HG03045 (cell line): Measurements from ENCODE around the gene PNPLA7.
A peak's percentile ranks its signal among the peaks of the same experiment; 100 is the strongest.

Source experiments
- ATAC-seq: cut with Tn5 transposase; IDR thresholded peaks from one replicate; pipeline ENCODE4 v1.9.1; 2021; ENCODE audit warnings: mild to moderate bottlenecking, moderate library complexity; ENCODE audit not compliant: unreplicated experiment

PNPLA7 gene

DNA sequence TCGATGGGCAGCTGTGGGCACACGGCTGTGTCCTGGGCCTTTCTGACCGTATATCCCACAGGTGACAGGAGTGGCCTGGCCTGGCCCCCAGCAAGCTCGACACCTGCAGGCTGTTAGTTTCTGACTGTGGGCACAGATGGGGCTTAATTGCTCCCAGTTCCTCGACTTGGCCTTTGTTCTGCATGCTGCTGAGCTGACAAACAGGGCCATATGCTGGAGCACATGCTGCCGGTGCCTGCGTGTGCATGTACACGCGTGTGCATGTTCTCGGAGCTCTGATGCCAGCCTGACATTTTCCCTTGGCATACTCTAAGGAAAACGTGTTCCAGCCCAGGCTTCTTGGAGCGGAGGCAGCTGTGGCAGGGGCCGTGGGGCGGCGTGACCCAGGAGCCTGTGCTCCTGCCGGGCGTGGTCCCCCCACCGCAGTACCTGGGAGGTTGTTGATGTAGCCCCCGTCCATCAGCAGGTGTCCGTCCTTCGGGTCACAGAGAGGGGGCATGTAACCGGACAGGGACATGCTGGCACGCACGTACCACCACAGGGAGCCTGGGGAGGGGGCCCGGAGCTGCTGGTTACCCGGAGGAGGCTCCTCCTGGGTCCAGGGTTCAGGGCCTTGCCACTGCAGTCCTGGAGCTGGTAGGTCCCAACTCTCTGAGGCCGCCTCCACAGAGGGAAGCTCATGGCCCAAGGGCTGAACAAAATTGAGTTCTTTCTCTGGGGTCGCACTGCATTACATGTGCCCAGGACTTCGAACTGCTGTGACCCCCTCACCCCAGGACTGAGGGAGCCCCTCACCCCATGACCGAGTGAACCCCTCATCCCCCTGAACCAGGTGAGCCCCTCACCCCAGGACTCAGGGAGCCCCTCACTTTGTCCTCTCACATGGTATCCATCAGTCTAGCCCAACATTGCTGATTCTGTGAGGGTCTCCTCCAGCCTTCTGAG, 86.9 kb downstream of the PNPLA7 start:
- ATAC-seq = no peak

DNA sequence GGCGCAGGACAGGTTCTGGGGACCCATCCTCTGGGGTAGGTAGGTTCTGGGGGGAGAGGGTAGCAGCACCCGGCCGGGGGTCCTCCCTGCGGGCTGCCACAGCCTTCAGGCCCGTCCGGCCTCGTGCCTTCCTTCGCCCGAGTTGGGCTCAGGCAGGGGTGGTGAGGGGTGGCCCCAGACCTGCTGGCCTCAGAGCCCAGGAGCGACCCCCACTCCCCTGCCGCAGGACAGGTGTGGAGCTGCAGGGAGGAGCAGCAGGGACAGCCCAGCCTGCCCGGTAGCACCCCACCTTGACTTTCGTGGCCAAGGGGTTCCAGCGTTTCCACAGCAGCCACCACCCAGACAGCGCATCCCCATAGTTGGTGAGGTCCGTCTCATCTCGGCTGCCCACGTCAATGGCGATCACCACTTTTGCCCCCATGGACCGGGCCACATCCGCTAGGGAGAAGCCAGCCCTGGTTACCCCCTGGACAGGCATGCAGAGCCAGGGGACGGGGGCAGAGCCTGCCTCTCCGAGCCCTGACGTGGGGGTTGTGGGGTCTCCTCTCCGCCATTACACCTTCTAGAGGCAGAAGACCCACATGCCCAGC, 87.7 kb downstream of the PNPLA7 start:
- no peak for ATAC-seq

DNA sequence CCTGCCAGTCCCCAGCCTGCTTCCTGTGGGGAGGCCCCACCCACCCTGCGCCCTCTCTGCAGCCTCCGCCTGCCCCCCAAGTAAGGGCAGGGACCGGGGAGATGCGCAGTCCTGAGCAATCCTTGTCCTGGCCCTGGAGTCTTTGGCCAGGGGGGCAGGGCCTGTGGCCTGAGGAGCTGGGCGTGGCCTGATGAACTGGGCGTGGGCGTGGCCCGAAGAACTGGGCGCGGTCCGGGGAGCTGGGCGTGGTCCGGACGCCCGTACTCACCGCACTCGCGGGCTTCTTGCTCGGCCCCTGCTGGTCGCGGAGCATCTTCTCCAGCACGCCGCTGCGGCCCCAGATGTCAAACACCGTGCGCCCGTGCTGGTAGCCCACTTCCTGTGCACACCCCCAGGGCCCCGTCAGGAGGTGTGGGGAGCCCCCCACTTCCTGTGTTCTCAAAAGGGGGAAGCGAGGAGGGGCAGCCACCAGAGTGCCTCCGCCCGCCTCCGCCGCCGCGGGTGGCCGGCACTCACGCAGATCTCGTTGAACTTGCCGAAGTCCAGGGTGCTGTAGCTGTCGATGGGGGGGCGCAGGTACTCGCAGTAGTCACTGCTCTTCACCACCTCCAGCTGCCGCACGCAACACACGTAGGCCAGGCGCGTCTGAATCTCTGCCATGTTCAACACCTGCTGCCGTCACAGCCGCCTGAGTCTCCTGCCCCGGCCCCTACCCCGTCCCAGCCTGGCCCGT, 88.4 kb downstream of the PNPLA7 start:
- ATAC-seq = no peak

DNA sequence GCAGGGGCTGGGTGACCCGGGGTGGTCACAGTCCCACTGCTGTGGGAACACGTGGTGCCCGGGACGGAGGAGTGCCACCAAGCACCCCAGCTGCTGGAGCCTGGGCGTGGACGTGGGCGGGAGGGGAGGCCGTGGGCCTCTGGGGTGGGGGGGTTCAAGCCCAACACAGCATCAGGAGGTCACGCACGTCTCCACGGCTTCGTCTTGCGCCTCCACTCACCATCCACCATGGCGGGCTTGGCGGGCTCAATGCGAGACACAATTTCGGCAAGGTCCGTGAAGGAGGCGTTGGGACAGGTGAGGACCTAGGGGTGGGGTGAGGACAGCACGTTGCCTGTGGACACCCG, 88.9 kb downstream of the PNPLA7 start:
- ATAC-seq = no peak

DNA sequence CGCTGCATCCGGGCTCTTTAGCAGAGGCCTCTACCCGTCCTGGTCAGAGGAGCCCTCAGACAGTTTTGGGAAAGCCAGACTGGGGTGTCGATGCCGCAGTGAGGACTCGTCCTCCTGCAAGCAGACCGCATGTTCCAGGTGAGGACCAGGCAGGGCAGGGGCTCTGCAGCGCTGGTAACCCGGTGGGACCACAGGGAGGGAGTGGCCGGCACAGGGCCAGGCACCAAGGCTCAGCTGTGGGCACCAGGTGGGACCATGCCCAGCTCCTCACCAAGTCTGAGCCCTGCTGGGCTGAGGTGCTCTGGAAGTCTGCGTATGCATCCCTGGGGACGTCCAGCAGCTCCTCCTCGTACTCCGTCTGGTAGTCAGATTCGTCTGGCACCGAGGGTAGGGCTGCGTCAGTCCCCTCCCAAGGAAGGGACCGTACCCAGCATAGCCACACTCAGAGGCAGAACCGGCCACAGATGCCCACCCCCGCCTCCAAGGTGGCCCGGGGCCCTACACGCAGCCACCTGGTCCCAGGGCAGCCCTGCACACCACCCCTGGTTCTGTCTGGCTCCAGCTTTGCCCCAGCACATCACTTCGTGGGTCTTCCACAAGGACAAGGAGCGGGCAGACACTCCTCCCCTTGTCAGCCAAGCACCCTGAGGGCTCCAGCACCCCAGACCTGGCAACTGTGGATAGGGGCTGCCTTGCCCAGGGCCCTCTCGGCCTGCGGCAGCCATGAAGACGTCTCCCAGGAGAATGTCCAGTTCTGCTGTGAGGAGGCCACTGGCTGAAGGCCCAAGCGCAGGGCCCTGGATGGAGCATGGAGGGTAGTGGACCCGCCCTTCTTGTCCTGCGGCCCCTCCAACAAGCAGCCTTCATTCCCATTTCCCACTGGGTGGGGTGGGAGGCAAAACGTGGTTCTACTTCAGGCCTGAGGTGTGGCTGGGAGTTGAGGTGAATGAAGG, 89.6 kb downstream of the PNPLA7 start:
- no peak for ATAC-seq

DNA sequence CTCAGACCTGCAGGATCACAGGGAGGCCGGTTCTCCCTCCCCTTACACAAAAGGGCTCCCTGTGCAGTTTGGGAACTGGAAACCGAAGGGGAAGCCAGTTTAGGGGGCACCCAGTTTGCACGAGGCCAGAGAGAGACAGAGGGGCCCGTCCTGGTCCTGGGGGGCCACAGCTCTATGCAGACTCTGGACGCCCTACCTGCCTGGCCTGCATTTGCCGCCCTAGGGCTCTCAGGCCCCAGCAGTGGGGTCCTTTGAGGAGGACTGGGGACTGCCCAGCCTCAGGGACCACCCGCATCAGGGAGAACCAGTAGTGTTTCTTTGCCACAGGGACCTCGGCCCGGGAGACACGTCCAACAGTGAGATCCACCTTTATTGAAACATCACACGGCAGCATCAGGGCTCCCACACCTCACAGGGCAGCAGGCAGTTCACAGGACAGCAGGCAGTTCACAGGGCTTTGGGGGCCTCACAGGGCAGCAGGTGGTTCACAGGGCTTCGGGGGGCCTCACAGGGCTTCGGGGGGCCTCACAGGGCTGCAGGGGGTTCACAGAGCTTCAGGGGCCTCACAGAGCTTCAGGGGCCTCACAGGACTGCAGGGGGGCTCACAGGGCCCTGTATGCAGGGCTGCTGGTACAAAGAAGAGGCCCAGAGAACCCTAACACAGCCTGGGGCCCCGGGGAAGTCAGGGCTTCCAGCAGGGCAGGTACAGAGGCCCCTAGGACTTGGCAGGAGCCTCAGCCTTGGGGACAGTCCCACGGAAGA, 90.4 kb downstream of the PNPLA7 start:
- no peak for ATAC-seq

DNA sequence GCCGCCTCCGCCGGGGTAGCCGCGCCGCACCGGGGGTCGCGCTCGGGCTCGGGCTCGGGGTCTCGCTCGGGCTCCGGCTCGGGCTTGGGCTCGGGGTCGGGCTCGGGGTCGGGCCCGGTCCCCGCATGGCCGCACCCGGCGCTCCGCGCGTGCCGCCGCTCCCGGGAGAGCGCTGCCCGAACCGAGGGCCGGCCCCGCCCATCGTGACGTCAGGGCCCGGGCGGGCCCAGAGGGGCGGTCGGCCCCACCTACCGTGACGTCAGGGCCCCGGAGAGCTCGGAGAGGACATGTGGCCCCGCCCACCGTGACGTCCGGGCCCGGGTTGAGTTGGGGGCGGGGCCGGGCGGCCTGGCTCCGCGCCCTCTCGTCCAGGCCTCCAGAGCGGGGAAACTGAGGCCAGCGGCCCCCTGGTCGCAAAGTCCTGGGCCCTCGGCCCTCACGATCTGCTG, 91.0 kb downstream of the PNPLA7 start, which contains the start of gene NSMF:
NSMF (minus strand) TSS at position 183 of the 449 bp plus-strand sequence. CDS start 232 bp downstream, outside the sequence.
- ATAC-seq = peak; percentile 68

DNA sequence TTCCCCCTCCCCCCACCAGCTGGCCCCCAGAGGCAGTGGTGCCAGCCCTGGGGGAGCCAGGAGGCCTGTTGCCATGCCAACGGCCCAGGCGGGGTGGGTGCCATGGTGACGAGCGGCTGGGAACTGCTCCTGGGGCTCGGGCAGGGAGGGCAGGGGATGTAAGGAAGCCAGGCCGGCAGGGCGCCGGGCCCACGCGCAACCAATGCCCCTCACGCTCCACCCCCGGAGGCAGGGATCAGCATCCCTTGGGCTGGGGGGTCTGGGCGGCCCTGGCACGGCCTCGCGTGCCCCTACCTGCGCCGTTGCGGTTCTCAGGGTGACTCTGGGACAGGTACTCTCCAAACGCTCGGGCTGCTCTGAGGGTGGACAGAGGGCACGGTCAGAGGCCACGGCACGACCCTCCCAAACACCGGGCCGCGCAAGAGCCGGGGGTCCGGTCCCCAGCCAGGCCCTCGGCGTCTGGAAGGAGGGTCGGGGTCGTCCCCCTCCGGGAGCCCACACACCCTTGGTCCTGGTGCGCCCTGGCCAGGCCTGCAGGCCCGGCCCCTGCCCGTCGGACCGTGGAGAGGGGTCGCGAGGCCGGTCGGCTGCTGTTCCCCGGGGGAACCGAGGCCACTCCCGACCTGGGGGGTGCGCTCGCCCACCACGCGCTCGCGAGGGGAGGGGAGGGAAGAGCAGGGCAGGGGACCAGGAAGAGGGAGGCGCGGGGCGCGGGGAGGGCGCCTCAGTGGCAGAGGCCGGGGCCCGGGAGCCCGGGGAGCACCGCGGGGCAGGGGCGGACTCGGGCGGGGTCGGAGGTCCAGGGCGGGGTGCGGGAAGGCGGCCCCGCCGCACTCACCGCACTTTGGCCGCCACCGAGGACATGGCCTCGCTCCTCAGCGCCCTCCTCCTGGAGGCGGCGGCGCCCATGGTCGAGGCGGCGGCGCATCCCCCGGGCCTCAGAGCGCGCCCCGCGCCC, 91.7 kb downstream of the PNPLA7 start:
- no peak for ATAC-seq

DNA sequence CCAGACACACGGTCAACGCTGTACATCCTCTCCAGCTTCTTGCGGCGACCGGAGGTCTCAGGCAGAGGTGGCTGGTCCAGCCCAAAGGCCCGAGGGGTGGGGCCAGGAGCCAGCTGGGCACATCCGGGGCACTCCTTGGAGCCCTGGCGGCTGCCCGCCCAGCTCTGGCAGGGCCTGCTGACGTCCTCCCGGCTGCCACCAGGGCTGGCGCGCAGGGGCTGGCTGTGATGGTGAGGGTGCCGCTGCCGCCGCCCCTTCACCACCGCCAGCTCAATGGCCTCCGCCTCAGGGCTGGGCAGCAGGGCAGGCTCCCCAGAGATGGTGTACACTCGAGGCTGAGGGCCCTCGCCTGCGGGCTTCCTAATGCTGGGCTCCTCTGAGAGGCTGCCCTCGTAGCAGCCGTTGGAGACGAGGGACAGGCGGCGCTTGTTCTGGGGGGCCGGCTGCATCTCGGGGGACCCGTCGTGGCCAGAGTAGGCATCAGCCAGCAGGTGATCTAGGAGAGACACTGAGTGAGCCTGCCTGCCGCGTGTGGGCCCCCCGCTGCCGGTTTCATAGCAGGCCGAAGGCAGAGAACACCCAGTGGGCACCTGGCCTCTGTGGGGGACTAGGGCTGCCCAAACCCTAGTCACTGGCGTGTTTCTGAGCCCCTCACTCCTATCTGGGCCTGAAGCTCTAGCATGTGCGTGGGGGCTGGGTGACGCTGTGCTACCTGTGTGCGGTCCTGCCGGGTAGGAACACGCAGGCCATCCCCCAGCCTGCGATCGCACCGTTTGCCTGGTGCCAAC, 92.6 kb downstream of the PNPLA7 start:
- ATAC-seq = no peak

DNA sequence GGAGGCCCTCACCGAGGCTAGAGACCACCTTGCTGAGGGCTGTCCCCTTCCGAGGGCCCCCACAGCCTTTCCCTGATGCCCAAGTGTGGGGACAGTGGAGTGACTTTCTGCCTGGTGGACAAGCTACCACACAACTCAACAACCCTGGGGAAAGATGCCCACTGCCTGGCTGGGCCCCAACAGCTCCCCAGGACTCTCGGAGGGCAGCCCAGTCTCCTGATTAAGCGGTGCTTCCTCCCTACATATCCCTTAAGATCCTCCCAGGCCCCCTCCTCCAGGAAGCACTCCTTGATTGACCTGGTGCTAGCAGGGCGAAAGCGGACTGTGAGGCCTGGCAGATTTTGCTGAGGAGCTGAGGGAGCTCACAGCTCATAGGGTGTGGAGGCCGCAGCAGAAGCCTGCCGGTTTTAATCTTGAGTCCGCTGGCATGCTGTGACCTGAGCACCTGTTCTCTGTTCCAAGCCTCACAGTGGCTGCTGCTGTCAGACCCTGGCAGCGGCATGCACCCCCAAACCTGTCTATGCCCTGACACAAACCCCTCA, 93.3 kb downstream of the PNPLA7 start:
- ATAC-seq = no peak

DNA sequence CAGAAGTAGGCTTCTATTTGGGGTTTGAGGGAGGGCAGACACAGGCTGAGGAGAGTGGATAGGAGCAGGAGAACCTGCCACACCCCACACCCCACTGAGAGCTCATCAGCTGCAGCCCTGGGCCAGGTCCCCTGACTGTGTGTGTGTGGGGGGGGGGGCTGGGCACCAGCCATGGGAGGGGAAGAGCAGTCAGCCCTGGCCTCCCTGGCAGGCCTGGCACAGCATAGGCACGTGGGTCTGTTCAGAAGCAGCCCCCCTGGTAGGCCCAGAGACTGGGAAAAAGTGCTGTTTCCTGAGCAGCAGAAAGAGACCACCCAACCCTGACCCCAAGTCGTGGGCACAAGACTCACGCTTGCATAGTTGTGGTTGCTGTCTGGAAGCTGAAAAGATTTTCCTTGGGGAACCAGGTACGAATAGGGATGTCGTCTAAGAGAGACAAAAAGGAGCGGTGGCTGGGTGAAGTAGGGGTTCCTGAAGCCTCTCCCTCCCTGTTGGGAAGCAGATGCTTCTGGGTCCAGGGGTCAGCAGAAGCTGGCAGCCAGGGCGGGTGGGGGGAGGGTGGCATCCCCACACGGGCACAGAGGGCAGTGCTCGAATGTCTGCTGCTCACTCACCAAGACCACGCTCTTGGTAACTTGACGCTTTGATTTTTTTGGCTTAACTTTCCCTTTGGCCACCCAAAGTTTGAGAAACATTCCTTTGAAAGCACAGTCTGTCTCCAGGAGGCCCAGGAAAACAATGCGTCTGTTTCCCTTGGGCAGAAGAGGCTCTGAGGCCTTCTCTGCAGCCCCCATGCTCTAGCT, 93.9 kb downstream of the PNPLA7 start:
- ATAC-seq = no peak

DNA sequence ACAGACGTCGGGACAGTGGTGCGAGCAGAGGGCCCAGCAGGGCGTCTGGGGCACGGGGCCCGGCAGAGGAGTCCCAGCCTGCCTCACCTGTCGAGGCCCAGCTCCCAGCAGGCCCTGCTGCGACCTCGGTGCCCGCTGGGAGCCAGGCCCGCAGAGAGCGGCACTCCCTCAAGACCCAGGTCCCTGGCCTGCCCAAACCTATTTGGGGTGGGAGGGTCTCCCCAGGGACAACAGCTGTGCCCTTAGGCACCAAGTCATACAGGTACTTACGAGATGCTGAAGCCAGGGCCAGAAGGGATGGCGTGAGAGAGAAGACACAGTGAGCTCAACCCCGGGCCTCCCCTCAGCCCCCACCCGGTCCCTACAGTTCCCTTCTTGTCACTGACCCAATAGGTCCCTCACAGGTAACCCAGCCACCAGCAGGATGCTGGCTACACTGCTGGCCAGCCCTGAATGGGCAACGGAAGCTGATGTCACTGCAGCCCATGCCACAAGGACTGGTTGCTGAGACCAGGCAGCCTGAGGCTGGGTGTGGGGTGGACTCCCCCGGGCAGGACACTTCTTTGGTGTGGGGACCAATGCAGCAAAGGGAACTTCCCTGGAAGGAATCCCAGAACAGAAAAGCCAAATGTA, 94.7 kb downstream of the PNPLA7 start:
- ATAC-seq = no peak

DNA sequence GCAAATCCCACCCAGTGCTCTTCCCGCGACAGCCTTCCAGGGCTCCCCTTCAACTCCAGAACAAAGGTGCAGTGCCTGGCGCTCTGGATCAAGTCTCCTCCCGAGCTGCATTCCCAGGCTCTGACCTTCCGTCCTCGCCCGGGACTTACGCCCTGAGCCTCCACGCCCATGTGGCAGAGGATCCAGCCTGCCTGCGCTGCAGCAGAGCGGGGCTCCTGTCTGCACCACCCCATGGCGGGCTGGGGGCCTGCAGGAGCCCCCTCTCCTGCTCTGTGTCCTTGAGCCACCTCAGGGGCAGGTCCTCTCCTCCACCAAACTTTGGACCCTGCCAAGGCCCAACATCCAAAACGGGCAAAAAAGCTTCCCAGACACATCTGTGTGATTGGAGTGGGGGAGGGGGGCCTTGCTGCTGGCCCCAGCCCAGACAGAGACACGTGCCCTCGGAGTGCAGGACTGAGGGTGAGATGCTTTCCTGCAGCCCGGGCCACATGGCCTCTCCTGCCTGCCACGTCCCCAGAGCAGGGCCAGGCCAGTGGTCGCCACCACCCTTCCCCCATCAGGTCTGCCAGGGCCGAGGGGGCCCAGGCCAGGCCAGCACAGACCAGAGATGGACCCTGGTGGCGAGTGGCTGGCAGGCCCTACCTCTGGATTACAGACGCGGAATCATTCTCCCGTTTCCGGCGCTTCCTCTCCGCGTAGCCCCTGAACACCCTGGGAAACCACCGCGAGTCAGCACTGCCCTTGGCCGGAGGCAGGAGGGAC, 95.4 kb downstream of the PNPLA7 start:
- ATAC-seq = no peak

DNA sequence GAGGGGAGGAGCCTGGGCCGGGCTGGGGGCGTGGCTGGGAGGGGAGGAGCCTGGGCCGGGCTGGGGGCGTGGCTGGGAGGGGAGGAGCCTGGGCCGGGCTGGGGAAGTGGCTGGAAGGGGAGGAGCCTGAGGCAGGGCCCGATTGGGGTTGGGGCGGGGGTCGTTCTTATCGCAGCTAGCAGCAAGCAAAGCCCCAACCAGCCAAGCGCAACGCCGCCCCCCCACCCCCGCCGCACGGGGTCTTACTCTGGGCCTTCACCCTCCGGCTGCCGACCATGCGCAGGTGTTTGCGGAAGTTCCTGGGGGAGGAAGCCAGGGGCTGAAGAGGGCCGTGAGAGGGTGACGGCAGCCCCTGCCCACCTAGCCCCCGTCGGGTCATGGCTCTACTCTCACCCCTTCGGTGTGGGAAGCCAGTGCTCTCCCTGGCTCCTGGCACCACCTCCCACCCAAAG, 96.0 kb downstream of the PNPLA7 start:
- ATAC-seq = no peak

DNA sequence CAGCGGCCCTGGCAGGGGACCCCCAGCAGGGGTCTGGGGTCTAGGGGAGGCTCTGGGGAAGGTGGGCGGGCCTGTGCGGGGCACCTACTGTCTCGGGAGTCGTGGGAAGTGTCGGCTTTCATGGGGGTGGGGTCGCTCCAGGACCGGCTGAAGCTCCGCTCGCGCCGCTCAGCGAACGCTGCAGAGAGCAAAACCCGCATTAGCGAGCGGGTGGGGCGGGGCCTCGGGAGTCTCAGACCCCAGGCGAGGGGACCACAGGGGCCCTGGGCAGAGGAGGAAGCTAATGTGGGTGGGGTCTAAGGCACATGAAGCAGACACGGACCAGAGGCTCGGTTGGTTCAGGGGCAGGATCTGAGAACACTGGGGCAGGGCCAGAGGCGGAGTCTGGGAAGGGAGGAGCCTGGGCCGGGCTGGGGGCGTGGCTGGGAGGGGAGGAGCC, 96.5 kb downstream of the PNPLA7 start:
- ATAC-seq = no peak
